ENCODE results near the gene CWF19L2.
"Not testable (repeated sequence)": the region's sequence is repeated elsewhere in the genome, so short reads cannot be mapped to it uniquely, and the experiment has no call there.

CWF19L2 gene

GRCh38 chr11:107439586-107440167, 17.9 kb downstream of the CWF19L2 start:
- in situ Hi-C loops (cut with MboI; ENCODE audit: low sequenced_read_pairs) = no loop called here

GRCh38 chr11:107438148-107438547, 19.5 kb downstream of the CWF19L2 start:
- in situ Hi-C loops (cut with MboI; ENCODE audit: low sequenced_read_pairs) = no loop called here

GRCh38 chr11:107430525-107430924, 27.1 kb downstream of the CWF19L2 start:
- in situ Hi-C loops (cut with MboI; ENCODE audit: low sequenced_read_pairs) = no loop called here

GRCh38 chr11:107427569-107428180, 29.9 kb downstream of the CWF19L2 start:
- in situ Hi-C loops (cut with MboI; ENCODE audit: low sequenced_read_pairs) = no loop called here

- in situ Hi-C loops (cut with MboI; ENCODE audit: low sequenced_read_pairs) = no loop called here
These were observed 44.3 kb downstream of the CWF19L2 start for GRCh38 chr11:107413352-107413751.

GRCh38 chr11:107408762-107409211, 48.8 kb downstream of the CWF19L2 start:
- in situ Hi-C loops (cut with MboI; ENCODE audit: low sequenced_read_pairs) = no loop called here

GRCh38 chr11:107405260-107405659, 52.4 kb downstream of the CWF19L2 start:
- in situ Hi-C loops (cut with MboI; ENCODE audit: low sequenced_read_pairs) = no loop called here

- in situ Hi-C loops (cut with MboI; ENCODE audit: low sequenced_read_pairs) = not testable (repeated sequence)
These were observed 56.5 kb downstream of the CWF19L2 start for GRCh38 chr11:107401131-107401530.

- in situ Hi-C loops (cut with MboI; ENCODE audit: low sequenced_read_pairs) = no loop called here
These were observed 60.3 kb downstream of the CWF19L2 start for GRCh38 chr11:107397357-107397756.

- in situ Hi-C loops (cut with MboI; ENCODE audit: low sequenced_read_pairs) = no loop called here
These were observed 65.0 kb downstream of the CWF19L2 start for GRCh38 chr11:107392611-107393010.

- in situ Hi-C loops (cut with MboI; ENCODE audit: low sequenced_read_pairs) = not testable (repeated sequence)
These were observed 66.9 kb downstream of the CWF19L2 start for GRCh38 chr11:107390701-107391100.

GRCh38 chr11:107387666-107388065, 70.0 kb downstream of the CWF19L2 start:
- in situ Hi-C loops (cut with MboI; ENCODE audit: low sequenced_read_pairs) = no loop called here

GRCh38 chr11:107385361-107385981, 72.2 kb downstream of the CWF19L2 start:
- in situ Hi-C loops (cut with MboI; ENCODE audit: low sequenced_read_pairs) = no loop called here

- in situ Hi-C loops (cut with MboI; ENCODE audit: low sequenced_read_pairs) = no loop called here
These were observed 73.3 kb downstream of the CWF19L2 start for GRCh38 chr11:107384144-107384852.

GRCh38 chr11:107372439-107372838, 85.2 kb downstream of the CWF19L2 start:
- in situ Hi-C loops (cut with MboI; ENCODE audit: low sequenced_read_pairs) = no loop called here

GRCh38 chr11:107370390-107370789, 87.2 kb downstream of the CWF19L2 start:
- in situ Hi-C loops (cut with MboI; ENCODE audit: low sequenced_read_pairs) = no loop called here

GRCh38 chr11:107359701-107360100, 97.9 kb downstream of the CWF19L2 start:
- in situ Hi-C loops (cut with MboI; ENCODE audit: low sequenced_read_pairs) = no loop called here

GRCh38 chr11:107357877-107358276, 99.7 kb downstream of the CWF19L2 start:
- in situ Hi-C loops (cut with MboI; ENCODE audit: low sequenced_read_pairs) = no loop called here

GRCh38 chr11:107354780-107355179, 102.8 kb downstream of the CWF19L2 start:
- in situ Hi-C loops (cut with MboI; ENCODE audit: low sequenced_read_pairs) = no loop called here

- in situ Hi-C loops (cut with MboI; ENCODE audit: low sequenced_read_pairs) = no loop called here
These were observed 119.7 kb downstream of the CWF19L2 start for GRCh38 chr11:107337917-107338316.

GRCh38 chr11:107331728-107332127, 125.9 kb downstream of the CWF19L2 start:
- in situ Hi-C loops (cut with MboI; ENCODE audit: low sequenced_read_pairs) = no loop called here

GRCh38 chr11:107329164-107329563, 128.5 kb downstream of the CWF19L2 start:
- in situ Hi-C loops (cut with MboI; ENCODE audit: low sequenced_read_pairs) = no loop called here
